A549 (cell line): Measurements from ENCODE around the gene ARMC9. TPM values are rescaled to one million over a fixed set of nuclear protein-coding genes. Genes with fewer than 3 reads are reported as not detected.

Experiments used
- ATAC-seq, 2 experiments: fragments of 200-7000 bp in 1 of 2; fragments of >200 bp in 1 of 2; cut with Nextera tagmentation in 1 of 2; cut with Tn5 transposase in 1 of 2; 3 replicates each; pipeline versions ENCODE4 v1.8.0 to v1.9.1; 2018 to 2020; ENCODE audit warnings: mild to moderate bottlenecking in 1 of 2, moderate library complexity in 1 of 2
- CTCF ChIA-PET: fragments of 300-600 bp; sonication (Branson Sonifier 250); formaldehyde crosslinking; extraction: SDS; loops from one replicate; lab custom pipeline; 2021; ENCODE audit warnings: antibody characterized with exemption, inconsistent platforms; lab: Yijun Ruan, JAX
- POLR2A ChIA-PET: fragments of 350-600 bp; formaldehyde crosslinking; extraction: SDS; loops from one replicate; lab custom pipeline; 2021; ENCODE audit warnings: antibody characterized with exemption, inconsistent platforms; lab: Yijun Ruan, JAX
- DNase-seq, 2 experiments: peaks; one replicate each; pipeline versions ENCODE4 v3.0.0 to v3.0.0-alpha.2; 2011 to 2016; ENCODE audit warnings: low read depth in 1 of 2, low spot score in 1 of 2
- FAIRE-seq: peaks from 2 replicates; lab custom pipeline; 2011; peaks lifted over from hg19 to GRCh38; lab: Jason Lieb, UNC
- H3K27ac ChIP-seq, 2 experiments: fragments of >200 bp; sonication (Bioruptor Twin); formaldehyde crosslinking; 3 replicates each; pipeline ENCODE4 v1.5.1; 2016 to 2017
- H3K4me1 ChIP-seq: fragments of >200 bp; sonication (Bioruptor Twin); formaldehyde crosslinking; 3 replicates; pipeline ENCODE4 v1.6.1; 2016
- H3K4me2 ChIP-seq: fragments of >200 bp; sonication (Bioruptor Twin); formaldehyde crosslinking; 3 replicates; pipeline ENCODE4 v1.6.1; 2016
- H3K4me3 ChIP-seq: fragments of >200 bp; sonication (Bioruptor Twin); formaldehyde crosslinking; 3 replicates; pipeline ENCODE4 v1.5.1; 2016
- H3K9me3 ChIP-seq: fragments of >200 bp; sonication (Bioruptor Twin); formaldehyde crosslinking; 3 replicates; pipeline ENCODE4 v1.6.1; 2016
- ATOH8 ChIP-seq: fragments of 250-450 bp; sonication (Bioruptor Pico); IDR thresholded peaks from 2 replicates; pipeline ENCODE4 v1.5.0; 2020; ENCODE audit warnings: low read depth, mild to moderate bottlenecking, moderate library complexity
- BCL3 ChIP-seq: fragments of >200 bp; sonication (Bioruptor Twin); formaldehyde crosslinking; IDR thresholded peaks from 3 replicates; pipeline ENCODE4 v1.6.1; 2016
- CBX2 ChIP-seq: fragments of 200-600 bp; sonication (generic); IDR thresholded peaks from 2 replicates; pipeline ENCODE4 v1.6.1; 2016; ENCODE audit warnings: low read depth, mild to moderate bottlenecking, borderline replicate concordance
- CHD2 ChIP-seq: fragments of 150-350 bp; IDR thresholded peaks from 2 replicates; pipeline ENCODE4 v1.6.1; 2014; ENCODE audit warnings: low read length; ENCODE audit not compliant: partially characterized antibody
- EHF ChIP-seq: fragments of 250-450 bp; sonication (Bioruptor Pico); IDR thresholded peaks from 2 replicates; pipeline ENCODE4 v1.5.0; 2020; ENCODE audit warnings: mild to moderate bottlenecking
- ELK1 ChIP-seq: fragments of 150-350 bp; IDR thresholded peaks from 2 replicates; pipeline ENCODE4 v1.6.1; 2014; ENCODE audit warnings: low read depth, mild to moderate bottlenecking, low read length
- ESRRA ChIP-seq: fragments of 150-350 bp; IDR thresholded peaks from 2 replicates; pipeline ENCODE4 v1.6.1; 2014; ENCODE audit warnings: mild to moderate bottlenecking, low read length, borderline replicate concordance
- FOSB ChIP-seq: fragments of 250-450 bp; sonication (Bioruptor Pico); IDR thresholded peaks from 2 replicates; pipeline ENCODE4 v1.5.0; 2020; ENCODE audit warnings: mild to moderate bottlenecking, moderate library complexity
- FOSL2 ChIP-seq, 2 experiments: fragments of 450-650 bp in 1 of 2; fragments of >200 bp in 1 of 2; sonication (Bioruptor Twin) in 1 of 2; formaldehyde crosslinking; IDR thresholded peaks; 2 replicates each; pipeline versions ENCODE4 v1.5.0 to v1.6.1; 2016 to 2020; ENCODE audit warnings: mild to moderate bottlenecking in 1 of 2, moderate library complexity in 1 of 2
- FOXS1 ChIP-seq: fragments of 250-450 bp; sonication (Bioruptor Pico); IDR thresholded peaks from 2 replicates; pipeline ENCODE4 v1.5.0; 2020; ENCODE audit warnings: mild to moderate bottlenecking, moderate library complexity
- HEYL ChIP-seq: fragments of 250-450 bp; sonication (Bioruptor Pico); IDR thresholded peaks from 2 replicates; pipeline ENCODE4 v1.8.0; 2021; ENCODE audit warnings: mild to moderate bottlenecking, moderate library complexity
- HOXA7 ChIP-seq: fragments of 250-450 bp; sonication (Bioruptor Pico); IDR thresholded peaks from 2 replicates; pipeline ENCODE4 v1.5.0; 2020; ENCODE audit warnings: mild to moderate bottlenecking, moderate library complexity
- HOXB13 ChIP-seq: fragments of 250-450 bp; sonication (Bioruptor Pico); IDR thresholded peaks from 2 replicates; pipeline ENCODE4 v1.5.0; 2020; ENCODE audit warnings: low read depth, mild to moderate bottlenecking, moderate library complexity
- HOXB5 ChIP-seq: fragments of 250-450 bp; sonication (Bioruptor Pico); IDR thresholded peaks from 2 replicates; pipeline ENCODE4 v1.5.0; 2020; ENCODE audit warnings: mild to moderate bottlenecking, moderate library complexity
- JUN ChIP-seq, 2 experiments: fragments of >200 bp; sonication (Bioruptor Twin); formaldehyde crosslinking; IDR thresholded peaks; 2 replicates in 1 of 2; 3 replicates in 1 of 2; pipeline ENCODE4 v1.6.1; 2016 to 2017
- MAZ ChIP-seq: fragments of 150-350 bp; IDR thresholded peaks from 2 replicates; pipeline ENCODE4 v1.6.1; 2014; ENCODE audit warnings: antibody characterized with exemption, low read depth, low read length, borderline replicate concordance
- MYC ChIP-seq: IDR thresholded peaks from 2 replicates; pipeline ENCODE4 v1.6.1; 2012; ENCODE audit warnings: mild to moderate bottlenecking, inconsistent platforms, low read length, improper control_type of control experiment, borderline replicate concordance
- NFE2L2 ChIP-seq: fragments of 150-350 bp; conservative IDR thresholded peaks from 2 replicates; pipeline ENCODE4 v1.6.1; 2014; ENCODE audit warnings: low read length
- PBX3 ChIP-seq: IDR thresholded peaks from 2 replicates; pipeline ENCODE4 v1.6.1; 2012
- POLR2AphosphoS2 ChIP-seq: conservative IDR thresholded peaks from 2 replicates; pipeline ENCODE4 v1.6.1; 2012; ENCODE audit warnings: low read length, improper control_type of control experiment, inconsistent platforms
- SREBF2 ChIP-seq: fragments of 450-650 bp; IDR thresholded peaks from 2 replicates; pipeline ENCODE4 v1.6.1; 2014; ENCODE audit warnings: mild to moderate bottlenecking, moderate library complexity
- WGBS: methylation state at CpG from one replicate; pipeline ENCODE4 v1.1.6; 2017; ENCODE audit errors: missing lambda C conversion rate; 5-methylcytosine and 5-hydroxymethylcytosine counted together
- polyA plus RNA-seq, 4 experiments: library from polyadenylated mRNA; depleted of rRNA in 3 of 4; stranded (reverse); fragments of >200 nt; fragmentation: RNase III in 1 of 4; extraction: RNeasy Plus Mini Kit Qiagen cat#74134 plus additional on column Dnase treatment in 1 of 4; gene quantifications; 2 replicates in 3 of 4; 3 replicates in 1 of 4; pipeline ENCODE4 v1.2.3, GENCODE V29; 2011 to 2017

The ARMC9 gene
- polyA plus RNA-seq, 2 of the 4 experiments (the other 2 are of a cell fraction) = 12.0 to 14.1 TPM

GRCh38 chr2:231270221-231271114 is 72.0 kb downstream of the ARMC9 start:
- H3K4me1 ChIP-seq = no peaks in the 10 kb centered on the region
- ATAC-seq = no peak
- no peak for DNase-seq
- TF ChIP-seq FOSL2 (IDR thresholded peaks at IDR 0.05) = no peak
- TF ChIP-seq FOSL2 (CRISPR knock-in tag; IDR thresholded peaks at IDR 0.05) = no peak
- TF ChIP-seq, all 56 proteins: peak for 0
- Histone ChIP-seq H3K4me2 (no peak overlapping the region), H3K4me3 (no peak overlapping the region), H3K9me3 (no peaks in the 10 kb centered on the region), H3K27ac (no peak overlapping the region)
- CTCF ChIA-PET = interaction anchor here (0.9 to 1.3 kb wide), 4 partner anchors 12 to 142 kb away, joined by 3 to 4 read pairs (median 3); no protein-coding TSS in a partner anchor
- WGBS = 91% methylated on average over 20 of the region's 20 CpGs
- no peak for FAIRE-seq
- POLR2A ChIA-PET = no interaction called here

GRCh38 chr2:231272991-231273390 is 74.6 kb downstream of the ARMC9 start:
- ATAC-seq (no peak), FAIRE-seq (no peak), DNase-seq (no peak)
- CTCF ChIA-PET = no interaction called here
- no peak overlapping the region for H3K4me2 ChIP-seq
- no peak overlapping the region for H3K27ac ChIP-seq
- WGBS = 100% methylated on average over 4 of the region's 4 CpGs
- no peak for TF ChIP-seq ELK1
- TF ChIP-seq BCL3 = no peak
- POLR2A ChIA-PET = no interaction called here
- no peaks in the 10 kb centered on the region for H3K4me1 ChIP-seq
- no peaks in the 10 kb centered on the region for H3K9me3 ChIP-seq
- H3K4me3 ChIP-seq = no peak overlapping the region

GRCh38 chr2:231276987-231277386 is 78.6 kb downstream of the ARMC9 start:
- WGBS = 94% methylated on average over 2 of the region's 2 CpGs
- no peak overlapping the region for H3K4me3 ChIP-seq
- no peak for DNase-seq
- ATAC-seq = no peak
- FAIRE-seq = no peak
- no peaks in the 10 kb centered on the region for H3K4me1 ChIP-seq
- ChIA-PET CTCF (interaction anchor here (0.5 to 1.4 kb wide), 5 partner anchors 20 to 49 kb away, joined by 3 to 5 read pairs (median 4); no protein-coding TSS in a partner anchor), POLR2A (no interaction called here)
- no peak for TF ChIP-seq POLR2AphosphoS2
- TF ChIP-seq MAZ = no peak
- TF ChIP-seq ESRRA = no peak
- no peak for TF ChIP-seq CBX2
- no peak for TF ChIP-seq FOSB
- no peak for TF ChIP-seq HEYL (CRISPR knock-in tag)
- no peak for TF ChIP-seq NFE2L2
- no peak for TF ChIP-seq SREBF2
- TF ChIP-seq HOXB5 = no peak
- TF ChIP-seq PBX3 = no peak
- no peak for TF ChIP-seq MYC
- TF ChIP-seq FOXS1 = no peak
- no peak for TF ChIP-seq EHF (CRISPR knock-in tag)
- TF ChIP-seq HOXB13 (CRISPR knock-in tag) = no peak
- no peak for TF ChIP-seq HOXA7 (CRISPR knock-in tag)
- no peak for TF ChIP-seq CHD2
- TF ChIP-seq ATOH8 (CRISPR knock-in tag) = no peak
- TF ChIP-seq JUN (IDR thresholded peaks at IDR 0.05) = no peak
- H3K4me2 ChIP-seq = no peak overlapping the region
- H3K27ac ChIP-seq = no peak overlapping the region
- H3K9me3 ChIP-seq = no peaks in the 10 kb centered on the region
